Amygdala (tissue), 56 donors: ENCODE results near the gene MANSC4.
"Not testable (repeated sequence)": the region's sequence is repeated elsewhere in the genome, so short reads cannot be mapped to it uniquely, and the experiment has no call there.

Experiments used
- DNase-seq, 56 donors: peaks; one replicate each; lab custom pipeline; 2025; lab: John Stamatoyannopoulos, UW

MANSC4 gene

DNA sequence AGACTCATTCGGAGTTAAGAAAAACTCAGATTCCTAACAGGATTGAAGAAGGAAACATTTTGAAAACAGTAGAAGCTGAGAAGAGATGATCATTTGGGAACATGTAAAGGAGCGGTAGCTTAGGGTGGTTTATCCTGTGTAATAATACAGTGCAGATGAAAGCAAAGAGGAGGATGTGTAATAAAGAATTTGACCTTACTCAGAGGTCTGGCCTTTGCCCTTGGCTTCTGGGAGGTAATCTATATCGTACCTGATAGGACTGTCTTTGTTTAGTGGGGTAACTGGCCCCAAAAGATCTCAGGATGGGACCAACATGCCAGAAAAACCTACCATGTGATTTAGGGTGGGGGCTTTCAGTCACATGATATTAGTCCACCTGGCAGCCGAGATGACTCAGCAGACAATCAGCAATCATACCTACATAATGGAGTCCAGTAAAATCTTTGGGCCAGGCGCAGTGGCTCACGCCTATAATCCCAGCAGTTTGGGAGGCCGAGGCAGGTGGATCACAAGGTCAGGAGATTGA, 23.3 kb downstream of the MANSC4 start:
- DNase-seq, result no peak

DNA sequence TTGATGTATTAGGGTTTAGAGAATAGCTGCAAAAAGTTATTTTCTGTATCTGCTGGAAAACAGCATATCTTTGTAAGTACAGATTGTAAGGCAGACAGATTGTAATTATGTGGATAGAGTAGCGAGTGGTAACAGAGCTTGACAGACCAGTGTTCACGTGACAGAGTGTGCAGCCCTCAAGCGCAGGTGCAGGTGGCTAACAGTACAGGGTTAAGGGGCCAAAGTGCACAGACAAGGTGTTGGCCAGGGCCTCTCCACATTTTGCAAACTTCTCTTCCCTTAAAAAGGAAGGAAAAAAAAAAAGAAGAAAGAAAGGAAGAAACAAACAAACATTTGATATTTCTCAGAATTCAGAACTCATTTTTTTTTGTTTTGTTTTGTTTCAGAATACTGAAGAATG, 25.2 kb downstream of the MANSC4 start:
- DNase-seq, result no peak

DNA sequence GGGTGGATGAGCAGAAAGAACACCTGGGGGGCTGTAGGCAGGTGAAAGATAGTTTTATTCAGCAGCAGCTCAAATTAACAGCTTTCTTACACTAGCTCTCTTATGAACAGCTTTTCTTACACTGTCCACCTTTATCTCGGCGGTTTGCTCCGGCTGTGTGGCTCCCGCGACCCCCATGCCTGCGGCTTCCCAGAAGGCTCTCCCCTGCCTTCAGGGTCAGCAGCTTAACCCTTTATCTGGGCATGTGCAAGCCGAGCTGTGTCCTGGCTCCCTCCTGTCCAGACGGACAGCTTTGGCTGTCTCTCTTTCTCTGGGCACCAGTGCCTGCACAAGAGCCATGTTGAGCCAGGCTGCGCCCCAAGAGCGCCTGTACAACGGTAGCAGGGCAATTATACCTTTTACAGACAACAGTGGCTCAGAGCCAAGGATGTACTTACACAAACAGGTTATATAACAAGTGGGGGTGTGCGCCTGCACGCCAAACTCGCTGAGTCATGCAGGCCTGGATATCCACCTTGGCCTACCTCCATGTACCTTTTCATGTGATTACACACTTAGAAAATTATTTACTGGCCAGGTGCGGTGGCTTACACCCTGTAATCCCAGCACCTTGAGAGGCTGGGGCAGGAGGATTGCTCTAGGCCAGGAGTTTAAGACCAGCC, 28.5 kb downstream of the MANSC4 start:
- DNase-seq, result peak in 1 of 56 donors; percentile 6

DNA sequence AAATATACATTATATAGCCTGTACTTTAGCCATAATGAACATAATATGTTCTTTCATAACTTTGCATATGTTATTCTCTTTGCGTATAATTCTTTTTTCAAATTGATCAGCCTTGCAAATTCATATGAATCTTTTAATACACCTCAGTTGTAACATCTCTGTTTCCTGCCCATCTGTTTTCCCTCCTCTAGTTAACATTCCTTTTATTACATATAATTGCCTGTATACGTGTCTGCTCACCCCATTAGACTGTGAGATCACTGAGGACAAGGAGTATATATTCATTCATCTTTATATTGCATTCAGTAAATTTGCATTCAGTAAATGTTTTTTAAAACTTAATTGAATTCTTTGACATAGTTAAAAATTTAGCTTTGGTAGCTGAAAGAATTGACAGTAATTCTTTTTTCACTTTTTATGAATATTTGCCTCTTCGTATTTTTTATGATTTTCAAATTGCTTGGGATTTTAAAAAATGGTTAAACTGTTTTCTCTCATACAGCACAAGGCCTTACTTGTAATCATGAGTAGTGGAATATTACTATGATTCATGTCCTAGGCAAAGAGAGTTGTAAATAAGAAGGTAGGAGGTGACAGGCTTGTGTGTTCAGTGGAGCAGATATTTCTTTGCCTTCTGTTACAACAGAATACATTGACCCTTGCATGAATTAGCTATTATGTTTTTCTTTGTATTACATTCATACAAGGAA, 32.8 kb downstream of the MANSC4 start:
- DNase-seq, result no peak

DNA sequence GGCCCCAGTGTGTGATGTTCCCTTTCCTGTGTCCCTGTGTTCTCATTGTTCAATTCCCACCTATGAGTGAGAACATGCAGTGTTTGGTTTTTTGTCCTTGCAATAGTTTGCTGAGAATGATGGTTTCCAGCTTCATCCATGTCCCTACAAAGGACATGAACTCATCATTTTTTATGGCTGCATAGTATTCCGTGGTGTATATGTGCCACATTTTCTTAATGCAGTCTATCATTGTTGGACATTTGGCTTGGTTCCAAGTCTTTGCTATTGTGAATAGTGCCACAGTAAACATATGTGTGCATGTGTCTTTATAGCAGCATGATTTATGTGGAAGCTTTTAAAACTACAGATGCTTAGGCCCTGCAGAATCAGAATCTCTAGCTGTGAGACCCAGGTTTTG, 34.3 kb downstream of the MANSC4 start:
- DNase-seq, result not testable (repeated sequence)

DNA sequence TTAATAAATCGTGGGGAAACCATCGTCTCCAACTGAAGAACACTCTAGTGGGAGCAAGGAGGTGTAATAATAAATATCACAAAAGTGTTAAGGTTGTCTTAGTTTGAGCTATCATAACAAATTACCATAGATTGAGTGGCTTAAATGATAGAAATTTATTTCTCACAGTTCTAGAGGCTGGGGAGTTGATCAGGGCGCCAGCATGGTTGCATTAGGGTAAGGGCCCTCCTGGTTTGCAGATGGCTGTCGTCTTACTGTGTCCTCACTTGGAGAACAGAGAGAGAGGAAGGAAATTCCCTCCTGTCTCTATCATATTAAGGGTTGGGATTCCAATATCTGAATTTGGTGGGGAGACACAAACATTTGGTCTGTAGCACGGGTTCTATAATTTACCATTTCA, 36.4 kb downstream of the MANSC4 start:
- no peak for DNase-seq

DNA sequence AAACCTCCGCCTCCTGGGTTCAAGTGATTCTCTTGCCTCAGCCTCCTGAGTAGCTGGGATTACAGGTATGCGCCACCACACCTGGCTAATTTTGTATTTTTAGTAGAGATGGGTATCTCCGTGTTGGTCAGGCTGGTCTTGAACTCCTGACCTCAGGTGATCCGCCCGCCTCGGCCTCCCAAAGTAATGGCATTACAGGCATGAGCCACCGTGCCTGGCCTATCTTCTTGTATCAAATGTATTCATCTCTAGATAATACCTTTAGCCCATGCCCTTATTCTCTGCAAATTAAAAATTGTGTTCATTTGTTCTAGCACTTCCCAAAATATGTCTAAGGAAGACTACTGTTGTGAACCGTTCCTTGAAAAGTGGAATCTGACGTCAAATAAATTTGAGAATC, 45.7 kb downstream of the MANSC4 start:
- DNase-seq, result not testable (repeated sequence)

DNA sequence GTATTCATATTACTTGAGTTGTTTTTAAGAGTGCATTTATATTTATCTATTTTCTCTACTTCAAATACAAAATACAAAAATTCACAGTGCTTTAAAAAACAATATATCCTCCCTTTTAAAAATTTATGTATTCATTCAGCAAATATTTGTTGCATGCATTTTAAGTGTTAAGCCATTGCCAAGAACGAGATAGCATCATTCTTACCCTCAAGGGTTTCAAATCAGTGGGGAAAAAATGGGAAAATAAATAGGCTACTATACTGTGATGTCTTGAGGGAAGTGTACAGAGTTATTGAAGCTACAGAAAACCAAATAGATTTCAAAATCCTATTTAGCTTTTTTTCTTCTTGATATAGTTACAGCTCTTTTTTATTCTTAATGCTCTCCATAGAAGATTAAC, 46.2 kb downstream of the MANSC4 start:
- no peak for DNase-seq

DNA sequence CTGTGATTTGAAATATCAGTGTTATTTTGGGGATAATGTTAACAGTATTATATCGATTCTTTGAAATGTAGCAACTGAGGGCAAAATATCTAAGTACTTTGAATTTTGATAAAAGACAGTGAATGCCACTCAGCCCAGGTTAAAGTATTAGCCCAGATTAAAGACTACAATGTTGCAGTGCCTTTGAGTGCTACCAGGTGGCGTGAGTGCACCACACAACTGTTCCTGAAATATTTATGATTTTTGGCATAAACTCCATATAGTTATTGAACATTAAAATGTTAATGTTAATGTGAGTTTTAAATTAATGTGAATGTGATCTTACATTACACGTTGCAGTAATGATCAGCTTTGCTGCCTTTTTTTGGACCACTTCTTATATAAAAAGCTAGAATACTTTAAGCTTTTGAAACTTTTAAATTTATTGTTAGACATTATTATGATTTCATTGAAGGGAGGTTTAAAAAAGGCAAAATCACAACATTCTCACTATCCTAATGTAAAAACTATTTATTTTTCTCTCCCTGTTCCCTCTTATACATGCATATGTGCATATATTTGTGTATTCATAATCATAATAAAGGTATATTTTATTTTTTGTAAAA, 46.9 kb downstream of the MANSC4 start:
- DNase-seq, result peak in 3 of 56 donors; percentile 7 to 32 (median 17)

DNA sequence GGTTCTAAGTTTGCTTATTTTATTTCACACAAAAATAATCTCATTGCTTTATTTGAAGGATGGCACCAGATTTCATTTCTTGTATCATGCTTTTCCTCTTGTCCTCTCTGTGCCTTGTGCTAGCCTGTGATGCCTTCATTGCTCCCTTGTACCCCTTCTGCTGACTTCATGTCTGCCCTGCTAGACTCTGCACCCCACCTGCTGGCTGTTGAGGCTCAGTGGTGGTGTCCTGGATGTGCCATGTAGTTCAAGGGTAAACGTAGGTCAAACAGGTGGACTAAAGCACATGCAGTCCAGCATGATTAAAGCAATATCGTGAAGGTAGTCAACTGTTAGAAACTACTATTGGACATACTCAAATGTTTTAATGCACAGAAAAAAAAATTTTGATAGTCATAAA, 47.8 kb downstream of the MANSC4 start:
- no peak for DNase-seq

DNA sequence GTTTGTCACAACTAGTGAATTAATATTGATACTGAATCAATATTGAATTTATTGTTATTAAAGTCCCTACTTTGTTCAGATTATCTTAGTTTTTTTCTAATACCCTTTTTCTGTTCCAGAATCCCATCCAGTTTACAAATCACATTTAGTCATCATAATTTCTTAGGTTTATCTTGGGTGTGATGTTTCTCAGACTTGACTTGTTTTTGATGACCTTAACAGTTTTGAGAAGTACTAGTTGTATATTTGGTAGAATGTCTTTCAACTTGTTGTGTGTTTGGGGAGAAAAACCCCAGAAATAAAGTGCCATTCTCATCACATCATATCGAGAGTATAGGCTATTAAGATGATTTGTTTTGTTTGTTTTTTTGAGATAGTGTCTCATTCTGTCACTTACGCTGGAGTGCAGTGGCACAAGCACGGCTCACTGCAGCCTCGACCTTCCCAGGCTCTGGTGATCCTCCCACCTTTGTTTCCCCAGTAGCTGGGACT, 49.9 kb downstream of the MANSC4 start:
- no peak for DNase-seq

DNA sequence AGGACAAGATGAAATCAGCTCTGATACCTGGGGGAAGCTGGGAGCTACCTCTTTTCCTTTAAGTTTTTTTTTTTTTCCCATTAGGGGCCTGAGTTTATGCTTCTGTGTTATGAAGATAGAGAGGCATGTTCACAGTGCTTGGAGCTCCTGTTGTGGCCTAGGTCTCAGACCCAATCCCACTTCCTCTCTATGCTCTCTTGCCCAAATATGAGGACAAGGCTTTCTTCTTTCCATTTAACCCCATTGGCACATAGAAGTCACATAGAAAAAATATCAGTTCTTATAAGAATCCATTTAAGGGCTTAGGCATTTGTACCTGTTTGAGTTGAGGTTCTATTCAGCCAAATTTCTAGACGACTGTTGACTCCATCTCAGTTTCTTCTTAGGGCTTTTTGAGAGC, 56.8 kb downstream of the MANSC4 start:
- DNase-seq, result no peak
